K562 (cell line): ENCODE data around the gene TMCC1. TPM values are rescaled to one million over a fixed set of nuclear protein-coding genes. Genes with fewer than 3 reads are reported as not detected.

ENCODE experiments used
- AFF1 ChIP-seq, 2 experiments: fragments of 450-650 bp; IDR thresholded peaks; 2 replicates each; pipeline ENCODE4 v1.6.1; 2018; ENCODE audit warnings: mild to moderate bottlenecking in 2 of 2, low read depth in 1 of 2; ENCODE audit not compliant: partially characterized antibody in 2 of 2
- ARID1B ChIP-seq: fragments of 450-650 bp; IDR thresholded peaks from 2 replicates; pipeline ENCODE4 v1.6.1; 2016; ENCODE audit warnings: antibody characterized with exemption, mild to moderate bottlenecking, inconsistent platforms
- ARID4B ChIP-seq: sonication (generic); formaldehyde crosslinking; IDR thresholded peaks from 2 replicates; pipeline ENCODE4 v1.8.0; 2022; ENCODE audit warnings: mild to moderate bottlenecking, missing genetic modification reagents
- BCOR ChIP-seq: fragments of 450-650 bp; IDR thresholded peaks from 2 replicates; pipeline ENCODE4 v1.6.1; 2016
- DMBX1 ChIP-seq: fragments of 250-450 bp; sonication (Bioruptor Pico); IDR thresholded peaks from 2 replicates; pipeline ENCODE4 v1.8.0; 2022; ENCODE audit warnings: inconsistent platforms, mild to moderate bottlenecking, moderate library complexity, borderline replicate concordance
- DPF2 ChIP-seq: fragments of 450-650 bp; IDR thresholded peaks from 2 replicates; pipeline ENCODE4 v1.6.1; 2016
- FOSL1 ChIP-seq: fragments of 200-800 bp; sonication (Bioruptor generic); conservative IDR thresholded peaks from 2 replicates; pipeline ENCODE4 v1.6.1; 2016; ENCODE audit warnings: missing genetic modification characterization, missing compliant biosample characterization
- FOXK2 ChIP-seq, 2 experiments: fragments of 450-650 bp; IDR thresholded peaks in 1 of 2; conservative IDR thresholded peaks in 1 of 2; 2 replicates each; pipeline ENCODE4 v1.6.1; 2016; ENCODE audit warnings: low read depth in 2 of 2, mild to moderate bottlenecking in 1 of 2
- KDM1A ChIP-seq, 2 experiments: fragments of 450-650 bp; IDR thresholded peaks; 2 replicates each; pipeline ENCODE4 v1.6.1; 2016; ENCODE audit warnings: mild to moderate bottlenecking in 2 of 2
- MAX ChIP-seq: sonication (generic); formaldehyde crosslinking; IDR thresholded peaks from 2 replicates; pipeline ENCODE4 v1.9.0; 2022; ENCODE audit warnings: mild to moderate bottlenecking, missing genetic modification reagents
- NFIC ChIP-seq: fragments of 450-650 bp; IDR thresholded peaks from 2 replicates; pipeline ENCODE4 v1.6.1; 2017; ENCODE audit warnings: mild to moderate bottlenecking, inconsistent platforms
- NFXL1 ChIP-seq: fragments of 450-650 bp; formaldehyde crosslinking; IDR thresholded peaks from 2 replicates; pipeline ENCODE4 v1.4.0; 2021; ENCODE audit warnings: mild to moderate bottlenecking
- PCBP1 ChIP-seq: fragments of 200-400 bp; formaldehyde crosslinking; IDR thresholded peaks from 2 replicates; pipeline ENCODE4 v1.6.1; 2018; ENCODE audit warnings: mild to moderate bottlenecking, low read depth, low read length; ENCODE audit not compliant: poor library complexity, severe bottlenecking
- SREBF1 ChIP-seq: fragments of 150-350 bp; IDR thresholded peaks from 2 replicates; pipeline ENCODE4 v1.6.1; 2014; ENCODE audit warnings: antibody characterized with exemption, low read depth, low read length, borderline replicate concordance
- TEAD1 ChIP-seq, 2 experiments: fragments of 450-650 bp in 1 of 2; sonication (generic) in 1 of 2; formaldehyde crosslinking; IDR thresholded peaks; 2 replicates each; pipeline versions ENCODE4 v1.4.0 to v1.8.0; 2020 to 2022; ENCODE audit warnings: mild to moderate bottlenecking in 2 of 2, missing genetic modification reagents in 1 of 2
- UBTF ChIP-seq, 2 experiments: IDR thresholded peaks; 2 replicates each; pipeline ENCODE4 v1.6.1; 2012; ENCODE audit warnings: improper control_type of control experiment in 2 of 2, low read depth in 2 of 2, low read length in 2 of 2, borderline replicate concordance in 1 of 2
- ZNF263 ChIP-seq: sonication (generic); formaldehyde crosslinking; IDR thresholded peaks from 2 replicates; pipeline ENCODE4 v1.8.0; 2022; ENCODE audit warnings: mild to moderate bottlenecking, missing genetic modification reagents, borderline replicate concordance
- ZNF583 ChIP-seq: fragments of 250-450 bp; sonication (Bioruptor Pico); IDR thresholded peaks from 2 replicates; pipeline ENCODE4 v1.4.0; 2020
- polyA plus RNA-seq, 8 experiments: library from polyadenylated mRNA; depleted of rRNA in 4 of 8; stranded (reverse) in 5 of 8; unstranded in 3 of 8; fragments of >200 nt; fragmentation: Nextera tagmentation in 2 of 8; fragmentation: Illumina TruSeq in 1 of 8; extraction: Ambion mirVana in 2 of 8; extraction: Trizol in 1 of 8; gene quantifications; 2 replicates each; pipeline versions ENCODE4 v1.2.1 to v1.2.3, GENCODE V29; 2011 to 2014; ENCODE audit warnings: inconsistent platforms in 1 of 8, missing spikeins in 1 of 8
- total RNA-seq, 7 experiments: library from RNA; depleted of rRNA in 6 of 7; stranded (reverse); fragments of >200 nt in 6 of 7; fragmentation: Illumina TruSeq in 2 of 7; extraction: Trizol in 2 of 7; gene quantifications; 2 replicates each; pipeline versions ENCODE4 v1.2.1 to v1.2.3, GENCODE V29; 2011 to 2021; ENCODE audit warnings: low replicate concordance in 1 of 7

The TMCC1 gene
- total and polyA plus RNA-seq, 9 of the 15 experiments (the other 6 are each of a cell fraction or from before 2014, with no cell fraction given), result 0.89 to 8.7 (median 4.0) TPM

GRCh38 chr3:129599607-129600006 is 293.9 kb downstream of the TMCC1 start (continued):
- TF ChIP-seq PCBP1 (no peak), DPF2 (peak; percentile 48; the same call in 1 of the 2 replicates), ZNF263 (no peak), NFXL1 (no peak), AFF1 (IDR thresholded peaks at IDR 0.05; ENCODE audit: low read depth in 1 of 2, partially characterized antibody in 2 of 2) (no peak), DMBX1 (CRISPR knock-in tag) (no peak), ARID1B (peak; percentile 64), UBTF (IDR thresholded peaks at IDR 0.05; ENCODE audit: borderline replicate concordance in 1 of 2, low read depth in 2 of 2, low read length in 2 of 2) (no peak), KDM1A (IDR thresholded peaks at IDR 0.05) (peak in 1 of 2 experiments; percentile 11; a peak in 2 of 4 replicates), MAX (peak; percentile 62), FOXK2 (conservative IDR thresholded peaks at IDR 0.05 in 1 of 2, IDR thresholded peaks at IDR 0.05 in 1 of 2; ENCODE audit: low read depth in 2 of 2) (no peak), SREBF1 (no peak), NFIC (0 out of 2 replicates have a peak, but pooled peaks have one; percentile 18), TEAD1 (CRISPR knock-in tag; IDR thresholded peaks at IDR 0.05) (no peak), BCOR (peak; percentile 71), ZNF583 (CRISPR knock-in tag) (no peak), ARID4B (CRISPR knock-in tag) (peak; percentile 24; the same call in 1 of the 2 replicates), FOSL1 (tag) (peak; percentile 75)
